Activated CD4-positive, CD25-positive, alpha-beta regulatory T cell treated with anti-CD3 and anti-CD28 coated beads, Interleukin-2, amount 50 U/mL, for 24 hours (primary cell): Measurements from ENCODE around the gene HTT.

Experiments
- ATAC-seq, 2 donors: fragments of 150-1000 bp; cut with Tn5 transposase; one replicate each; pipeline ENCODE4 v1.10.0; 2021; ENCODE audit warnings: mild to moderate bottlenecking in 1 of 2, moderate library complexity in 1 of 2

Gene HTT

DNA sequence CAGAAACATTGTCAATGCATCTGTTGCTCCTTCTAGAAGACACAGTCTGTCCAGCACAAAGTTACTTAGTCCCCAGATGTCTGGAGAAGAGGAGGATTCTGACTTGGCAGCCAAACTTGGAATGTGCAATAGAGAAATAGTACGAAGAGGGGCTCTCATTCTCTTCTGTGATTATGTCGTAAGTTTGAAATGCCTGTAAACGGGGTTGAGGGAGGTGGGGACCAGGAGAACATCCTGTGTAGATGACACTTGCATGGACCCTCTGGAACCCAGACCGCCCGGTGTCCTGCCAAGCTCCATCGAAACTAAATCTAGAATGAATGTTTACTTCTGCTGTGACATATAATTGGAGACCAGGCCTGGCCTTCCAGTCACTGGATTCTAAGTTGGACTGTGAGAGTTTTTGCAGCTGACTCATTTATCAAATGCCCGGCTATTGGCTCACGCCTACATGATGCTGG, 129.5 kb downstream of the HTT start:
- ATAC-seq, result no peak

DNA sequence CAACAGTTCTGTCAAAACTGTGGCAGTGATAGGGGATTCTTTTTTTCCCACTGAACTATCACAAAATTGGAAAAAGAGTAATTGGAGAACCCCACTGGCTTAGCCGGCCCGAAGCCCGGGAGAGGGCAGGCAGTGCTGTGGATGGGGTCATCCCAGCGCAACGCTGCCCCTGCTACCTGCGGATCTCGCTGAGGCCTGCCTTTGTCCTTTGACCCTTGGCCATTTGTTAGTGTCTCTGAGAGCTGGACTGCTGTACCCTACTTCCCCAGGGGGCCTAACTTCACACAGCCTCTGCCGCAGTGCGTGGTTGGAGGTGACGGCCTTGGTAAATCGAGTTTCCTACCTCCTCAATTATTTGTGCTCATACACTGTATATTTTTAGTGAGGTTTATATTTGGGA, 131.5 kb downstream of the HTT start:
- no peak for ATAC-seq

DNA sequence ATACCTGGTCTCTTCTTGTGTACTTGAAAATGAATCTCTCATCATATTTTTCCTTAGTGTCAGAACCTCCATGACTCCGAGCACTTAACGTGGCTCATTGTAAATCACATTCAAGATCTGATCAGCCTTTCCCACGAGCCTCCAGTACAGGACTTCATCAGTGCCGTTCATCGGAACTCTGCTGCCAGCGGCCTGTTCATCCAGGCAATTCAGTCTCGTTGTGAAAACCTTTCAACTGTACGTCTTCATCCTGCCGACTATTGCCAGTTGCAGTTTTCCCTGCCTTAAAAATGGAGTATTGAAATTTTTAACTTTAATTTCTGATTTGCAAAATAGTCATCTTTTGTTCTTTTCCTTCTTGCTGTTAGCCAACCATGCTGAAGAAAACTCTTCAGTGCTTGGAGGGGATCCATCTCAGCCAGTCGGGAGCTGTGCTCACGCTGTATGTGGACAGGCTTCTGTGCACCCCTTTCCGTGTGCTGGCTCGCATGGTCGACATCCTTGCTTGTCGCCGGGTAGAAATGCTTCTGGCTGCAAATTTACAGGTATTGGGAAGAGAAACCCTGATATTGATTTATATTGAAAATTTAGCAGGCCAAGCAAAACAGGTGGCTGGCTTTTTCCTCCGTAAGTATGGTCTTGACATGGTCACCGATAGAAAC, 132.1 kb downstream of the HTT start:
- no peak for ATAC-seq

DNA sequence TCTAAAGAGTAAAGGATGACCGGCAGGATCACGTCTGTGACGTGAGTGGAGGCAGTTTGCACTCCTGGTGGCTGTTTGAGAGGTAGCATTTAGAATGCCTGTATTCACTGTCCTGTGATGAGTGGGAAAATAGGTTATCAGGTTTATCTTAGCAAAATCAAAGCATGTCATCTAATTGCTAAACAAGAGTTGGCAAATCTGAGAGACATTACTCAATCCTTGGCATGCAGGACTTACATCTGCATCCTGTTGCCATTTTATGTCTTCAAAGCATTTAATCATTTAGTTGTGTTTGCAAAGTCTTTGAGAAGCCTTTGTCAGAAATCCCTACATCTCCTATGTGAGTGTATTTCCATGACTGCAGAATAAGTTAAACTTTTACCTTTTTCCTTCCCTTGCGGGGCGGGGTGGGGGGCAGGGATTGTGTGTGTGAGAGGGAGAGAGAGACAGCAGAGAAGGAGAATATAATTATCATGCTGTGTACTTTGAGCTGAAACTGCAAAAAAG, 133.1 kb downstream of the HTT start:
- ATAC-seq, result no peak

DNA sequence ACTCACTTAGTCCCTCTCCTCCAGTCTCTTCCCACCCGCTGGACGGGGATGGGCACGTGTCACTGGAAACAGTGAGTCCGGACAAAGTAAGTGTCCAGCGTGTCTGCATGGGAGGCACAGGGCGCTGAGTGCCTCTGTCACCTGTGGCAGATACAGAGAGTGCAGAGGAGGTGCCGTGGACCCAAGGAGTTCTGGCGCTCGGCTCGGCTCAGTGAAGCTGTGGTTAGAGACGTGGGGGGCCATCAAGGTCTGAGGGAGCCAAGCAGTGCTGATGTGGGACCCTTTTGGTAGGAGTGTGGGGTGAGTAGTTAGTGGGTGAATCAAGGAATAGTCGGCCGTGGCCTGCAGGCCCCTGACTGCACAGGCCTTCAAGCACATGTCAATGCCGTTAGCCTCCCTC, 134.3 kb downstream of the HTT start:
- ATAC-seq, result no peak

DNA sequence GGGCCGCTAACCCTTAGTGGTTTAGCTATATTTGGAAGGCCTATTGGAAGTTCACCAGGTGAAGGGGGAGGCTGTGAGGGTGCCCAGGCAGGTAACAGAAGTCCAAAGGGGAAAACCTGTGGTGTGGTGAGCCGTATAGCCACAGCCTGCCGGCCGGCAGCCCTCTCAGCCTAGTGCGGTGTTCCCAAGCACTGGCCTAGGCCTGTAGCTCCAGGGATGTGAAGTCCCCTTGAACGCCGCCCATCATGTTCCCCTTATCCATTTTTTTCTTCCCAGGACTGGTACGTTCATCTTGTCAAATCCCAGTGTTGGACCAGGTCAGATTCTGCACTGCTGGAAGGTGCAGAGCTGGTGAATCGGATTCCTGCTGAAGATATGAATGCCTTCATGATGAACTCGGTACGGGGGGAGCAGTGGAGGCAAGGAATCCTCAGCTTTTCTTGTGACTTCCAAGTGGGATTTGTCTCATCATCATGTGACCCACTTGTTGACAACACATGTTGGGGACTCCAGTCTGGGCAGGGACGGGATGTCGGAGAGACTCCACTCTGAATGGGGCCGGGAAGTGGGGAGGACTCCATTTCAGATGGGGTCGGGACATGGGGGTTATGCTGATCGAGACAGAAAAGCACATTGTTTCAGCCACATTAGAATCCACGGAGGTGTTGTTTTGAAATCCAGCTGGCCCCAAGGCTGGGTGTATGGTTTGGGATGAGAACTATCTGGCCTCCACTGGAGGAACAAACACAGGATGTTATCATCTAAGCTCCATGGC, 135.3 kb downstream of the HTT start:
- ATAC-seq, result no peak

DNA sequence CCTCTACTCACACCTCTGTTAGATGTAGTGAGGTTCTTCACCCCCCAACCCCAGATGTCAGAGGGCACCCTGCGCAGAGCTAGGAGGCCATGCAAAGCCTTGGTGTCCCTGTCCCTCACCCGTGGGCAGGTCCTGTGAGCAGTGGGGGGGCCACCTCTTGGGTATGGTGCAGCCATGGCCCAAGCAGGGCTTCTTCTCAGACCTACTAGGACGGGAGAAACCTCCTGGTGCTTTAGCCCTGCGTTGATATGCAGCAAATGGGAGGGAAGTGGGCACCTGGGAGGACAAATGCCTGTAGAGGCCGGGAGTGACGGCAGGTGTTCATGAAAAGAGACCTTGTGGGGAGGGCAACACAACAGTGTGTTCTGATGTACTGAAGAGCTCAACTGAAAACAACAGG, 136.0 kb downstream of the HTT start:
- no peak for ATAC-seq

DNA sequence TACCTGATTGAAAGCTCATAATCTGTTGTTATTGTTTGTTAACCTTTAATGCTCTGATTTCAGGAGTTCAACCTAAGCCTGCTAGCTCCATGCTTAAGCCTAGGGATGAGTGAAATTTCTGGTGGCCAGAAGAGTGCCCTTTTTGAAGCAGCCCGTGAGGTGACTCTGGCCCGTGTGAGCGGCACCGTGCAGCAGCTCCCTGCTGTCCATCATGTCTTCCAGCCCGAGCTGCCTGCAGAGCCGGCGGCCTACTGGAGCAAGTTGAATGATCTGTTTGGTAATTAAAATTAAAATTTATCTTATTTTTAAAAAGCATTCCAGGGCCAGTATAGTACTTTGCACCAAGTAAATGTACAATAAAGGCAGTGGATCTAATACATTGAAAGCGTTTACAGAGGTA, 137.4 kb downstream of the HTT start:
- ATAC-seq, result no peak

DNA sequence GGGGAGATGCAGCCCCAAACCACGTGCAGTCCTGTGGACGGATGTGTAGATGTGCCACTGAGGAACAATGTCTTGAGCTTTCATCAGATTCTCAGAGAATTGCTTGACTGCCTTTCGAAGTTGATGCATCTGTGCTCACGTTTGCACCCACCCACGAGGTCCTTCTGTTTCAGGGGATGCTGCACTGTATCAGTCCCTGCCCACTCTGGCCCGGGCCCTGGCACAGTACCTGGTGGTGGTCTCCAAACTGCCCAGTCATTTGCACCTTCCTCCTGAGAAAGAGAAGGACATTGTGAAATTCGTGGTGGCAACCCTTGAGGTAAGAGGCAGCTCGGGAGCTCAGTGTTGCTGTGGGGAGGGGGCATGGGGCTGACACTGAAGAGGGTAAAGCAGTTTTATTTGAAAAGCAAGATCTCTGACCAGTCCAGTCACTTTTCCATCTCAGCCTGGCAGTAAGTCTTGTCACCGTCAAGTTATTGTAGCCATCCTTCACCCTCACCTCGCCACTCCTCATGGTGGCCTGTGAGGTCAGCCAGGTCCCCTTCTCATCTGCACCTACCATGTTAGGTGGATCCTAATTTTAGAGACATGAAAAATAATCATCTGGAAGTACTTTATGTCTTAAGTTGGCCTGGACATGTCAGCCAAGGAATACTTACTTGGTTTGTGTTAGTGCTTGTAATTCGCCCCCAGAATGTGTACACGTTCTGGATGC, 138.1 kb downstream of the HTT start:
- ATAC-seq, result no peak

DNA sequence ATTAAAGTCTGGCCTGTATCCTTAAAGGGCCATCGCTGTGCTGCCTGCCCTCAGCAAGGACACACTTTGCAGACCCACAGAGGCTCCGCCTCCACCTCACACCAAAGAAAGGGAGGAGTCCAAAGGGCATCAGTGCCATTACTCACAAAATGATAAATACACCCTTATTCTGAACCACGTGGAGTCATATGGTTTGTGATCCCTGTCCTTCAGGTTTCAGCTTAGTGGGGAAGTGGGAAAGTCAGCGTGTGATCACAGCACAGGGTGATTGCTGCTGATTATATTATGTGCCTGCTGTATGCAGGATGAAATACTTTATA, 138.6 kb downstream of the HTT start:
- ATAC-seq, result no peak

DNA sequence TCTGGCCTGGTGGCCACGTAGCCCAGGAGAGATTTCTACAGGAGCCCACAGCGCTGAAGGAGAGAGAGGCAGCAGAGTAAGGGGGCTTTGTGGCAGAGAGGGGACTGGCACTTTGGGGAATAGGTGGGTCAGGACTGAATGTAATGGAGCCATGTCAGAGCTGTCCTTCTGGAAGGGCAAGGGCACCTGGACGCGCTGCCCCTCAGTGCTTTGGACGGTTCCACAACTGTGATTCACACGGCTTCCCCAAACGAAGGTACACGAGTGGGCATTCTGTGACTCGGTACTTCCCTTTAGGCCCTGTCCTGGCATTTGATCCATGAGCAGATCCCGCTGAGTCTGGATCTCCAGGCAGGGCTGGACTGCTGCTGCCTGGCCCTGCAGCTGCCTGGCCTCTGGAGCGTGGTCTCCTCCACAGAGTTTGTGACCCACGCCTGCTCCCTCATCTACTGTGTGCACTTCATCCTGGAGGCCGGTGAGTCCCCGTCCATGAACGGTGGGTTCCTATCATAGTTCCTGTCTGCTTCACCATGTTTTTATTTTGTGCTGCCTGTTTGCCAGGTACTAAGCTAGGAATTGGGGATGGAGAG, 139.3 kb downstream of the HTT start:
- no peak for ATAC-seq

DNA sequence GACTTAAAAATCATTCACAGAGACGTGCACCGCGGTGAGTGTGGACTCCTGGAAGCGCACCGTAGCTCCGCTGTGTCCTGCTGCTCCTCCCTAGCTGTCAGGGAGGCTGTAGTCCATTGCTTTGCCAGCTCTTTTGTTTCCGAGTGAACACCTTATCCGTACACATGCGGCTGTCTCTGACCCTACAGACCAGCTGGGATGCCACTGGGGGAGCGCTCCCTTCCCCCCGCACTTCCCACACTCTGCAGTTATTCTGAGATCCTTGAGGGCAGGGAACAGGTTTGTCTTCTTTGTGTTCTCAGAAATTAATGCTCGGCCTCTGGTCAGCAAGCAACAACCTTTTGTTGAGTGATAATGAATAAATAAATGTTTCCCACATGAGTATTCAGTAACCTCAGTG, 140.8 kb downstream of the HTT start:
- ATAC-seq, result no peak

DNA sequence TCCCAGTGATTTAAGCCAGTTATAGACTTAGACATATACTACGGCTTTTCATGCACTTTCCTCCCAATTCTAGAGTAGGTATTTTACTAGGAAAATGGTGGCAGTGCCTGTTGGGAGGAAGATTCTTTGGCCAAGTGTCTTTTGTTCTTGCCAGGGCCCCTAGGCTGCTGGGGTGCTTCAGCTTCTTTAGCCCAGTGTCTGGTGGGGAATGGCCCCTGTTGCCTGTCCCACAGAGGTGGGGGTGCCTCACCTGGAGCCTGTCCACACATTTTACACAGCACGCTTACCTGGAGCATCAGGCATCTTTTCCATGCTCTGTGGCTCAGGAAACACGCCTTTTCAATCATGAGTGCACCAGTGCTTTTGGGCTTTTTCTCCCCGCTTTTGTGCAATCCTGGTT, 141.3 kb downstream of the HTT start:
- ATAC-seq, result no peak

DNA sequence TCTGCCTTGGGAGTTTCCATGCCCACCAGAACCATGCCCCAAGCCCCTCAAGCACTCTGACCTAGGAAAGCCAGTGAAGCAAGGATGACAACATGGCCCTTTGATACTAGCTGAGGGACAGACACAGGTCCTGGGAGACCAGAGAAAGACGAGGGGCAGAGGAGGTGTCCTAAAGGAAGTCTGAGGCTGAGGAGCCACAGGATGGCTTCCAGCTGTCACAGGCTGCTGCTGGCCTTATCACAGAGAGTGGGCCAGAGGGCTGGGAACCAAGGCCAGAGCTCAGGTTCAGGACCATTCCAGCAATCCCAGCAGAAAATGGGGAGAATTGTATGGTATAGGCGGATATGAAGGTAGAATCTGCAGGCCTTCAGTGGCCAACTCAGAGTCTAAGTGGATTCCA, 142.8 kb downstream of the HTT start:
- ATAC-seq, result no peak

DNA sequence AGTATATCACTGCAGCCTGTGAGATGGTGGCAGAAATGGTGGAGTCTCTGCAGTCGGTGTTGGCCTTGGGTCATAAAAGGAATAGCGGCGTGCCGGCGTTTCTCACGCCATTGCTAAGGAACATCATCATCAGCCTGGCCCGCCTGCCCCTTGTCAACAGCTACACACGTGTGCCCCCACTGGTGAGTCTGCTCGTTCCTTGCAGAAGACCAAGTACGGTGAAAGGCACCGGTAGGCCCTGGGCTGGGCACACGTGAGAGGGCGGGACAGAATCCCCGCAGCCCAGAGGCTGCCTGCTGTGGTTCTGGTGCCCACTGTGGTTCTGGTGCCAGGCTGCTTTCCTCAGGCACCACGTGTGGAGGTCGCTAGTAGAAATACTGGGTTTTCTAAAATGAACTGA, 143.3 kb downstream of the HTT start:
- ATAC-seq, result no peak

DNA sequence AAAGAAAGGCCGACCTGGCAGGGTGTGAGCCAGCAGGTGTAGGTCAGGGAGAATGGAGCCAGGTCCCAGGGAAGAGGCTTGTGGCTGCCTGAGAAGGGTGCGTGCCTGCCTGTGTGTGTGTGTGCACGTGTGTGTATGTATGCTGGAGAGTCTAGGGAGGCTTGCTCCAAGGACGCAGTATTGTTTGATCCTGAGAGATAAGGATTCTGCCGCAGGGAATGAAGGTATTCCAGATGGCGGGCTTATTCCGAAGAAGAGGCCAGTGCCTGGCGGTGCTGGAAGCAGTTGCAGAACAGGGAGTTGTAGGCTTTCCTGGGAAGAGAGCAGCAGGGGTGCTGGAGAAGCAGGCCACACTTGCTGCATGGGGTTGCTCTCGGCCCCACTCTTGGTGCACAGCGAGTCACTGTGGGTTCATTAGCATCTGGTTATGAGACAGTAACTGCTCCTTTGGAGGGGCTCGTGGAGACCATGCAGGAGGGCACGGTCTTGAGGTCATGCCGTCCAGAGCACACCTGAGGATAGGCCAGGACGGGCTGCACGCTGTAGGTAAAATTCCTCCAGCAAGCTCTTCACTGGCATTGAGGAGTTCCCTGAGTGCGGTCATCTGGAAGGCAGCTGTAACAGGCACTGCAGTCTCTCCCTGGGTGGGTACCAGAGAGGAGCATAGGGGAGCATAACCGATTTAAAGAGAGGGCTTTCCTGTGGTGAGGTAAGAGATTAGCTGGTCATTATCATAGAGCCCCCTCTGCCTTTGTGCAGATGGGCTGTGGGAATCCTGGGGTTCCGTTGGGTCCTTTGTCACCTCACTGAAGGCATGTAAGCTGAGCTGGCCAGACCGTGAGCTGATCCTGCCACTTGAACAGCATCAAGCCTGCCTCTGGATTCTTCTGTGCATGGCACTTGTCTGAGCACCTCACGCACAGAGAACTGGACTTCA, 144.6 kb downstream of the HTT start:
- no peak for ATAC-seq

DNA sequence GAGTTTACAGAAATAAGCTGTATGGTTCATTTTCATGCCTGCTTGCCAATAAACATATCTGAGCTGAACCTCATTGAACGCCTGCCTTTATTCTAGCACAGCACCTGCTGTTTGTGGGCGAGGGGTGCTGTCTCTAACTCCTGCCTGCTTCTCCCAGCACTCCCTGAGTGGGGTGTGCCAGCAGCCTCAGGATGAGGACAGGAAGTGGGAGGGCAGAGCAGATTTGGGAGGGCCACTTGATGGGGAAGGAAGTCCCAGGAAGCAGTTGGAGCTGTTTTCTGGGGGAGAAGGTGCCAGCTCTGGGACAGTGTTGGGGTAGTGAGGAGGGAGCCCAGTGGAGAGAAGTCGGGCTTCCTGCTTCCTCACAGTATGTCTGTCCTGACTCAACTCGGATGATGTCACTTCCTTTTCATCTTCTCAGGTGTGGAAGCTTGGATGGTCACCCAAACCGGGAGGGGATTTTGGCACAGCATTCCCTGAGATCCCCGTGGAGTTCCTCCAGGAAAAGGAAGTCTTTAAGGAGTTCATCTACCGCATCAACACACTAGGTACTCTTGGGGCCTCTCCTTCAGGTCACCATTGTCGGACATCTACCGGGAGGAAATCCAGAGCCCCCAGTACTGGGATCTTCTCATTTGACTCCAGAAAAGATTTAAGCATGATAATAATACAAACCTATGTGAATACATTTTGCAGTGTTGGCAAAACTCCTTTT, 145.4 kb downstream of the HTT start:
- no peak for ATAC-seq

DNA sequence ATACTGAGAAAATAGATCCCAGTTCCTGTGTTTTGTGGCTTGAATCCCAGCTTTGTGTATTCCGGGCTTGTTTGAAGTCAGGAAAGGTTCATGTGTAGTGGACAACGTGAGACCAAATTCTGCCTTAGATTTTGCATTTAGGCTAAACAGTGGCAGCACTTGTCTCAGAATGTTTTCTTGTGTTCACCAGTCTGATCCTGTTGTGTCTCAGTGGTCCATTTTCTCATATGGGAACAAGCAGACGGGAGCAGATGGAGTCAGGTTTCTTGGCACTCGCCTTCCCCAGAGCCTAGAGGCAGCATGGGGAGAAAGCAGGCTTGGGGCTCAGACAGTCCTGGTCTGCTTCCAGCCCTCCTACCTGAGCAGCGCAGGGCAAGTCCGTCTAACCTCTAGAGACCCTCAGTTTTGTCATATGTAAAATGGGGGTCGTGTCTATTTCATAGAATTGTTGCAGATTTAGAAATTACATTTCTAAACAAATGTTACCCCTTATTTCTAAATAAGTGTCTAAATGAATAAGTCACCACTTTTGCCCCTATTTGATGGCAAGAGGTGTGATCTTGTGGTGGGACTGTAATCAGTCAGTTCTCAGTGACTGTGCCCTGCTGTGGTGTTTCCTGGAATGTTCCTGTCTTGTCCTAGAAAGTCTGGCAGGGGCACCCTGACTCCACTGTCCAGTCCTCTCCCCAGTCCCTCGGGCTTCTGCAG, 146.1 kb downstream of the HTT start:
- ATAC-seq, result peak in 1 of 2 donors; percentile 38

DNA sequence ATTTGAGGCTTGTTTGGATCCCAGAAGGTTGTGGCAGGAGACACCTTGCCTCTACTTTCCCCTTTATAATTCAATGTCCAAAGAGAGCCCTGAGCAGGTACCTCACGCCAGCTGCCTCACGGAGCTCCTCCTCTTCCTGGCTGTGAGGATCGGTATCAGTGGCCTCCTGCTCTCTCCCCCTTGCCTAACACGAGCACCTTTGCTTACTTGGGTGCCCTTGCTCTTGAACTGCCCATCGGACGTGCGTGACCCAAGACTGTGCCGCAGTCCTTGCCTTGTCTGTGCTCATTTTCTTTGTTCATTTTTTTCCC, 146.7 kb downstream of the HTT start:
- ATAC-seq, result no peak

DNA sequence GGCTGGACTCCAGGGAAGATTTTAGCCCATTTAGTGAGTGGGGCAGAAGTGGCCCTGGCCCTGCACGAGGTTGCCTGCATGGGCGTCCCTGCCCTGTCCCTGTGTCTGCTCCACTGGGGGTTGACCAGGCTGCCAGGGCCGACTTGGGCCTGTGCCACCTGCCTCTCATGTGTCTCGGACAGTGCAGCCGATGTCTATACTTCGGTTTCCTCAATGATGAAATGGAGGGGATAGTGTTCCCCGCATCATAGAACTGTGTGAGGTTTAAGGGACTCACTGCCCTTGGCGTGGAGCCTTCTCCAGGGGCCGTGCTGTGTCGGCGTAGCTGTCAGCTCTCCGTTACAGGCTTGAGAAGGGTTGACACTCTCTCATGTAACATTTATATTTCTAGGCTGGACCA, 147.5 kb downstream of the HTT start:
- no peak for ATAC-seq

DNA sequence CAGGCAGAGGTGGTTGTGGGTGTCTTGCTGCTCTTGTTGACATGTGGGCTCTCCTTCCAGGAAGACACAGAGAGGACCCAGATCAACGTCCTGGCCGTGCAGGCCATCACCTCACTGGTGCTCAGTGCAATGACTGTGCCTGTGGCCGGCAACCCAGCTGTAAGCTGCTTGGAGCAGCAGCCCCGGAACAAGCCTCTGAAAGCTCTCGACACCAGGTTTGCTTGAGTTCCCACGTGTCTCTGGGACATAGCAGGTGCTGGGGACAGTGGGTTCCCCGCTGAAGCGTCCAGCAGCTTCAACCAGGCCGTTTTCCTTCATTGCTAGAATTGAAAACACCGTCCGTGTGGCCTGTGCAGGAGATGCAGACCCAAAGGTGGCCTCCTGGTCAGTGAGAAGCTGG, 148.9 kb downstream of the HTT start:
- ATAC-seq, result no peak
